Measurements from ENCODE around the gene BCAR1. TPM values are rescaled to one million over a fixed set of nuclear protein-coding genes. Genes with fewer than 3 reads are reported as not detected.

The BCAR1 gene
- total RNA-seq, 1 donor, result 75.3 TPM

DNA sequence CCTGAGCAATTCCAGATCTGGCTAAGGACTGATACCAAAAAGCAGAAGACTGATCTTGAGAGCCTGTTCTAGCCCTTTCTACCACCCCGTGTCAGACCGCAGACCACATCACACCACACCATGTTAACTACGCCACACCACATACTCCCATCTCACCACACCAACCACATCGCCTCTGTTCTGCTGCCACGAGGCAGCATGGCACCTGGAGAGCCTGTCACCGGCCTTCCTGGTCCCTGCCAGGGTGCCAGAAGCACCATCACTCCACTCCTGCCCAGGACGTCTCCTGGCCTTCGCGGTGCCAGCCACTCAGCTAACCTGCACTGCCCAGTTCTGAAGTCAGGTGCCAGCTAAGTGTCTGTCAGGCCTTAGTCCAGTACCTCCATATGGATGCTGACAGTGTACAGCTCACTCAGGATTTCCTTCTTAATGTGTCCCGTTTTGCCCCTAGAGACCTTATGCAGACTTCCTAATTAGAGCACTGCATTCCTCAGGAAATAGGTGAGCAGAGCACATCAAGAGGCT lies 37.2 kb upstream of the BCAR1 start:
- H3K9me3 ChIP-seq (ENCODE audit: low read depth, low read length), result no peaks in the 10 kb centered on the region
- peaks cover 23% of the 10 kb centered on the region for H3K36me3 ChIP-seq (ENCODE audit: insufficient read depth, low read length)
- TF ChIP-seq, protein P1, sequence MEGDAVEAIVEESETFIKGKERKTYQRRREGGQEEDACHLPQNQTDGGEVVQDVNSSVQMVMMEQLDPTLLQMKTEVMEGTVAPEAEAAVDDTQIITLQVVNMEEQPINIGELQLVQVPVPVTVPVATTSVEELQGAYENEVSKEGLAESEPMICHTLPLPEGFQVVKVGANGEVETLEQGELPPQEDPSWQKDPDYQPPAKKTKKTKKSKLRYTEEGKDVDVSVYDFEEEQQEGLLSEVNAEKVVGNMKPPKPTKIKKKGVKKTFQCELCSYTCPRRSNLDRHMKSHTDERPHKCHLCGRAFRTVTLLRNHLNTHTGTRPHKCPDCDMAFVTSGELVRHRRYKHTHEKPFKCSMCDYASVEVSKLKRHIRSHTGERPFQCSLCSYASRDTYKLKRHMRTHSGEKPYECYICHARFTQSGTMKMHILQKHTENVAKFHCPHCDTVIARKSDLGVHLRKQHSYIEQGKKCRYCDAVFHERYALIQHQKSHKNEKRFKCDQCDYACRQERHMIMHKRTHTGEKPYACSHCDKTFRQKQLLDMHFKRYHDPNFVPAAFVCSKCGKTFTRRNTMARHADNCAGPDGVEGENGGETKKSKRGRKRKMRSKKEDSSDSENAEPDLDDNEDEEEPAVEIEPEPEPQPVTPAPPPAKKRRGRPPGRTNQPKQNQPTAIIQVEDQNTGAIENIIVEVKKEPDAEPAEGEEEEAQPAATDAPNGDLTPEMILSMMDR (IDR thresholded peaks at IDR 0.05; ENCODE audit: extremely low read depth, low read depth, low read length), result no peak
- no peaks in the 10 kb centered on the region for H4K20me1 ChIP-seq (ENCODE audit: insufficient read depth, low read length)
- no peaks in the 10 kb centered on the region for H3K27me3 ChIP-seq (ENCODE audit: insufficient read depth, low read length)
- H3K4me3 ChIP-seq (ENCODE audit: insufficient read depth, low read length), result no peak overlapping the region
- no peak for DNase-seq (ENCODE audit: insufficient read length, low spot score, missing footprints)
- H3K4me1 ChIP-seq (ENCODE audit: insufficient read depth, low read length), result no peaks in the 10 kb centered on the region
- no peak overlapping the region for H2AFZ ChIP-seq (ENCODE audit: low read length)
- no peak overlapping the region for H3K27ac ChIP-seq (ENCODE audit: low read depth, low read length)
- H3K79me2 ChIP-seq (ENCODE audit: insufficient read depth, low read length), result no peaks in the 10 kb centered on the region
- H3K4me2 ChIP-seq (ENCODE audit: insufficient read depth, low read length), result no peak overlapping the region

DNA sequence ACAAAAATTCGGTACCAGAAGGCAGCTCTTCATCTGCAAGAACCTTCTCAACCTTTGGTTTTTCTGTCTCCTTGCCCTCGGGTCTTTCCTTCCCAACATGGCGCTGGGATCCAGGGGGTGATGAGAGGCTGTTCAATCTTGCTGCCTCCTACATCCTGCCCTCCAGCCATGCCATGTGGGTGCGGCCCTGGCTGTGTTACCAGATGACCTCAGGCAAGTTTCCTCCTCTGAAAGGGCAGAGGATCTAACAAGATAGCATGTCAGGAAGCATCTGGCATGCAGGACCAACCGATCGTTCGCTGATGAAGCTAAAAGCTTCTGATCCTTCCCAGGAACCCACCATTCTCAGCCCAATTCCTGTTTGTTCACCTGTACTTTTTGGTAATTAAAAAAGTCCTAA lies 36.8 kb upstream of the BCAR1 start:
- Histone ChIP-seq H2AFZ (ENCODE audit: low read length) (no peak overlapping the region), H3K4me1 (ENCODE audit: insufficient read depth, low read length) (no peaks in the 10 kb centered on the region), H3K27me3 (ENCODE audit: insufficient read depth, low read length) (no peaks in the 10 kb centered on the region), H3K36me3 (ENCODE audit: insufficient read depth, low read length) (peaks cover 18% of the 10 kb centered on the region), H3K4me2 (ENCODE audit: insufficient read depth, low read length) (no peak overlapping the region), H3K4me3 (ENCODE audit: insufficient read depth, low read length) (no peak overlapping the region), H3K79me2 (ENCODE audit: insufficient read depth, low read length) (no peaks in the 10 kb centered on the region), H4K20me1 (ENCODE audit: insufficient read depth, low read length) (no peaks in the 10 kb centered on the region), H3K9me3 (ENCODE audit: low read depth, low read length) (no peaks in the 10 kb centered on the region), H3K27ac (ENCODE audit: low read depth, low read length) (no peak overlapping the region)
- no peak for DNase-seq (ENCODE audit: insufficient read length, low spot score, missing footprints)
- TF ChIP-seq, protein P1 (IDR thresholded peaks at IDR 0.05; ENCODE audit: extremely low read depth, low read depth, low read length), result no peak

DNA sequence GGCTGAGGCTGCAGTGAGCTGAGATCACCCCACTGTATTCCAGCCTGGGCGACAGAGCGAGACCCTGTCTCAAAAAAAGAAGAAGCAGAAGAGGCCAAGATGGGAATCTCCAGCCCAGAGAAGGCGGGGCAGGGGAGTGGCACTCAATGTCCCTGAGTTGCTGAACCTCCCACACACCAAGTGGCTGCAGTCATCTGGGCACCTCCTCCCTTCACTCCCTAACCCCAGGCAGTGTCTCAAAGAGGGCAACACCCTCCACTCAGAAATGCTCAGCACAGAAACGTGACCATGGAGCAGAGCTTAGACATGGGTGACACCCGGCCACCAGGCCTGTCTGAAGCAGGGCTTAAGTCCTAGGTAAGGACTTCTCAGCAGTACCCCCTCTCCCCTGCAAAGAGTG lies 36.3 kb upstream of the BCAR1 start:
- H3K4me1 ChIP-seq (ENCODE audit: insufficient read depth, low read length), result no peaks in the 10 kb centered on the region
- no peak overlapping the region for H3K4me3 ChIP-seq (ENCODE audit: insufficient read depth, low read length)
- no peaks in the 10 kb centered on the region for H4K20me1 ChIP-seq (ENCODE audit: insufficient read depth, low read length)
- H2AFZ ChIP-seq (ENCODE audit: low read length), result no peak overlapping the region
- no peak overlapping the region for H3K4me2 ChIP-seq (ENCODE audit: insufficient read depth, low read length)
- no peak for DNase-seq (ENCODE audit: insufficient read length, low spot score, missing footprints)
- TF ChIP-seq, protein P1 (IDR thresholded peaks at IDR 0.05; ENCODE audit: extremely low read depth, low read depth, low read length), result no peak
- no peaks in the 10 kb centered on the region for H3K9me3 ChIP-seq (ENCODE audit: low read depth, low read length)
- no peaks in the 10 kb centered on the region for H3K27me3 ChIP-seq (ENCODE audit: insufficient read depth, low read length)
- no peaks in the 10 kb centered on the region for H3K79me2 ChIP-seq (ENCODE audit: insufficient read depth, low read length)
- peaks cover 14% of the 10 kb centered on the region for H3K36me3 ChIP-seq (ENCODE audit: insufficient read depth, low read length)
- H3K27ac ChIP-seq (ENCODE audit: low read depth, low read length), result no peak overlapping the region

DNA sequence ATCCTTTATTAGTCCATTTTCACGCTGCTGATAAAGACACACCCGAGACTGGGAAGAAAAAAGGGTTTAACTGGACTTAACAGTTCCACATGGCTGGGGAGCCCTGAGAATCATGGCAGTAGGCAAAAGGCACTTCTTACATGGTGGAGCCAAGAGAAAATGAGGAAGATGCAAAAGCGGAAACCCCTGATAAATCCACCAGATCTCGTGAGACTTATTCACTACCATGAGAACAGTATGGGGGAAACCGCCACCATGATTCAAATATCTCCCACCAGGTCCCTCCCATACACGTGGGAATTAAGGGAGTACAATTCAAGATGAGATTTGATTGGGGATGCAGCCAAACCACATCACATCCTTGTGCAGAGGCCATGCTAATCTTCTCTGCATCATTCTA lies 35.0 kb upstream of the BCAR1 start:
- Histone ChIP-seq H3K27me3 (ENCODE audit: insufficient read depth, low read length) (no peaks in the 10 kb centered on the region), H2AFZ (ENCODE audit: low read length) (no peak overlapping the region), H4K20me1 (ENCODE audit: insufficient read depth, low read length) (no peaks in the 10 kb centered on the region), H3K36me3 (ENCODE audit: insufficient read depth, low read length) (peaks cover 7% of the 10 kb centered on the region), H3K4me2 (ENCODE audit: insufficient read depth, low read length) (no peak overlapping the region), H3K27ac (ENCODE audit: low read depth, low read length) (no peak overlapping the region), H3K4me3 (ENCODE audit: insufficient read depth, low read length) (no peak overlapping the region), H3K79me2 (ENCODE audit: insufficient read depth, low read length) (no peaks in the 10 kb centered on the region), H3K4me1 (ENCODE audit: insufficient read depth, low read length) (no peaks in the 10 kb centered on the region), H3K9me3 (ENCODE audit: low read depth, low read length) (no peaks in the 10 kb centered on the region)
- TF ChIP-seq, protein P1 (IDR thresholded peaks at IDR 0.05; ENCODE audit: extremely low read depth, low read depth, low read length), result no peak
- no peak for DNase-seq (ENCODE audit: insufficient read length, low spot score, missing footprints)
